ENCODE measurements around the gene JAM3.

JAM3 gene

DNA sequence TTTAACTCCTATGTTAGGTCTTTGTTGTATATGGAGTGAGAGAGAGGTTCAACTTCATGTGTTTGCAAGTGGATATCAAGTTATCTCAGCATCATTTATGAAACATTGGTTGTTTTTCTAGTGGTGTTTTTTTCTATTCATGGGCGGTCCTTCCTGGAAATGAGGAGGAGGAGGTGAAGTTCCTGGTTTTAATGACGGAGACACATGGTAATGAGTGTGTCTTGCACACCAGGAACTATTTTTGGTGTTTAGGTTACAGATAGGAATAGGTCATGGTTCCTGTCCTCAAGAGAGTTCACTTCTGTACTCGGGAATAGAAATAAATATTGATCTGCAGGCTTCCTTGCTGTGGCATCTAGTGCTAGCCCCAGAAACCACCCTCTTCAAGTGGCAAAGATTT is 74.9 kb downstream of the JAM3 start:
- no peak overlapping the region for H3K4me3 ChIP-seq (ENCODE audit: low read depth, low read length)
- TF ChIP-seq, protein P1, sequence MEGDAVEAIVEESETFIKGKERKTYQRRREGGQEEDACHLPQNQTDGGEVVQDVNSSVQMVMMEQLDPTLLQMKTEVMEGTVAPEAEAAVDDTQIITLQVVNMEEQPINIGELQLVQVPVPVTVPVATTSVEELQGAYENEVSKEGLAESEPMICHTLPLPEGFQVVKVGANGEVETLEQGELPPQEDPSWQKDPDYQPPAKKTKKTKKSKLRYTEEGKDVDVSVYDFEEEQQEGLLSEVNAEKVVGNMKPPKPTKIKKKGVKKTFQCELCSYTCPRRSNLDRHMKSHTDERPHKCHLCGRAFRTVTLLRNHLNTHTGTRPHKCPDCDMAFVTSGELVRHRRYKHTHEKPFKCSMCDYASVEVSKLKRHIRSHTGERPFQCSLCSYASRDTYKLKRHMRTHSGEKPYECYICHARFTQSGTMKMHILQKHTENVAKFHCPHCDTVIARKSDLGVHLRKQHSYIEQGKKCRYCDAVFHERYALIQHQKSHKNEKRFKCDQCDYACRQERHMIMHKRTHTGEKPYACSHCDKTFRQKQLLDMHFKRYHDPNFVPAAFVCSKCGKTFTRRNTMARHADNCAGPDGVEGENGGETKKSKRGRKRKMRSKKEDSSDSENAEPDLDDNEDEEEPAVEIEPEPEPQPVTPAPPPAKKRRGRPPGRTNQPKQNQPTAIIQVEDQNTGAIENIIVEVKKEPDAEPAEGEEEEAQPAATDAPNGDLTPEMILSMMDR (IDR thresholded peaks at IDR 0.05; ENCODE audit: low read depth, low read length), result no peak
- no peak overlapping the region for H3K27ac ChIP-seq
- no peak for DNase-seq
- H3K9me3 ChIP-seq (ENCODE audit: severe bottlenecking), result no peaks in the 10 kb centered on the region
- H3K36me3 ChIP-seq, result peaks cover 80% of the 10 kb centered on the region
- no peaks in the 10 kb centered on the region for H3K27me3 ChIP-seq (ENCODE audit: insufficient read depth, low read depth, severe bottlenecking)

DNA sequence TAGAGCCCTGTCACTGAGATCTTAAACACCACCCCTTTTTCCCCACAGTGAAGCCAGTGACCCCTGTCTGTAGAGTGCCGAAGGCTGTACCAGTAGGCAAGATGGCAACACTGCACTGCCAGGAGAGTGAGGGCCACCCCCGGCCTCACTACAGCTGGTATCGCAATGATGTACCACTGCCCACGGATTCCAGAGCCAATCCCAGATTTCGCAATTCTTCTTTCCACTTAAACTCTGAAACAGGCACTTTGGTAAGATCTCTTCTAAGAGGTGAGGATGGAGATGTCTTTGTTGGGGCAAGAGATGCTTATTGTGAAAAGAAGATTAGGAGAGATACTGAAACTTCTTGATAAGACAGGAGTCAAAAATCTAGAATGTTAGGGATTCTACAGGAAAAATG is 75.9 kb downstream of the JAM3 start:
- Histone ChIP-seq H3K27ac (no peak overlapping the region), H3K36me3 (peaks cover 89% of the 10 kb centered on the region), H3K4me3 (ENCODE audit: low read depth, low read length) (no peak overlapping the region), H3K27me3 (ENCODE audit: insufficient read depth, low read depth, severe bottlenecking) (no peaks in the 10 kb centered on the region), H3K9me3 (ENCODE audit: severe bottlenecking) (no peaks in the 10 kb centered on the region)
- TF ChIP-seq, protein P1 (IDR thresholded peaks at IDR 0.05; ENCODE audit: low read depth, low read length), result no peak
- no peak for DNase-seq

DNA sequence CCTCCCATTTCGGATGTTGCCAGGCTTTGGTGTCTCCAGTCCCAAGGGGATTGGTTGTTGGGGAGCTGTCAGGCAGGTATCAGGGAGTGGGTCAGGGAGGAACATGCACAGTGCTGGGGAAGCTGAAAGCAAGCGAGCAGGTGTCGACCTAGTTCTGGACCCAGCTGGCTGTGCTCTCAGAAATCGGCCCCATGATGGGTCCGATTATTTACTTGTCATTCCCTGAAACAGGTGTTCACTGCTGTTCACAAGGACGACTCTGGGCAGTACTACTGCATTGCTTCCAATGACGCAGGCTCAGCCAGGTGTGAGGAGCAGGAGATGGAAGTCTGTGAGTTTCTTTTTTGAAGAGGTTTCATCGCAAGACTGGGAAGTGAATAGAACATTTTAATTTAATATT is 76.8 kb downstream of the JAM3 start:
- TF ChIP-seq, protein P1 (IDR thresholded peaks at IDR 0.05; ENCODE audit: low read depth, low read length), result no peak
- H3K27me3 ChIP-seq (ENCODE audit: insufficient read depth, low read depth, severe bottlenecking), result no peaks in the 10 kb centered on the region
- H3K9me3 ChIP-seq (ENCODE audit: severe bottlenecking), result no peaks in the 10 kb centered on the region
- H3K4me3 ChIP-seq (ENCODE audit: low read depth, low read length), result no peak overlapping the region
- no peak for DNase-seq
- peaks cover 92% of the 10 kb centered on the region for H3K36me3 ChIP-seq
- no peak overlapping the region for H3K27ac ChIP-seq

DNA sequence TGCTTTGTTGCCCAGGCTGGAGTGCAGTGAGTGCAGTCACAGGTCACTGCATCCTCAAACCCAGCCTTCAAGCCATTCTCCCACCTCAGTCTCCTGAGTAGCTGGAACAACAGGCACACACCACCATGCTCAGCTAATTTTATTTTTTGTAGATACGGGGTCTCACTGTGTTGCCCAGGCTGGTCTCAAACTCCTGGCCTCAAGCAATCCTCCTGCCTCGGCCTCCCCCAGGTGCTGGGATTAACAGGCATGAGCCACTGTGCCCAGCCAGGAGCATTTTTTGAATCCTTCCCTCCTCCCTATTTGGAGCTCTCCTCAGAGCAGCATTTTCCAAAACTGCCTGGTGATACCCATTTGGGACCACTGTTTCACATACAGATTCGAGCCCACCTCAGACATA is 77.7 kb downstream of the JAM3 start:
- Histone ChIP-seq H3K9me3 (ENCODE audit: severe bottlenecking) (no peaks in the 10 kb centered on the region), H3K36me3 (peaks cover 95% of the 10 kb centered on the region), H3K4me3 (ENCODE audit: low read depth, low read length) (no peak overlapping the region), H3K27ac (no peak overlapping the region), H3K27me3 (ENCODE audit: insufficient read depth, low read depth, severe bottlenecking) (no peaks in the 10 kb centered on the region)
- no peak for DNase-seq
- TF ChIP-seq, protein P1 (IDR thresholded peaks at IDR 0.05; ENCODE audit: low read depth, low read length), result no peak

DNA sequence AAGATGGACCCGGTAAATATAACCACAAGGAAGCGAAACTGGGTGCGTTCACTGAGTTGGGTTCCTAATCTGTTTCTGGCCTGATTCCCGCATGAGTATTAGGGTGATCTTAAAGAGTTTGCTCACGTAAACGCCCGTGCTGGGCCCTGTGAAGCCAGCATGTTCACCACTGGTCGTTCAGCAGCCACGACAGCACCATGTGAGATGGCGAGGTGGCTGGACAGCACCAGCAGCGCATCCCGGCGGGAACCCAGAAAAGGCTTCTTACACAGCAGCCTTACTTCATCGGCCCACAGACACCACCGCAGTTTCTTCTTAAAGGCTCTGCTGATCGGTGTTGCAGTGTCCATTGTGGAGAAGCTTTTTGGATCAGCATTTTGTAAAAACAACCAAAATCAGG is 80.5 kb downstream of the JAM3 start:
- no peak for DNase-seq
- Histone ChIP-seq H3K36me3 (peaks cover 96% of the 10 kb centered on the region), H3K27me3 (ENCODE audit: insufficient read depth, low read depth, severe bottlenecking) (no peaks in the 10 kb centered on the region), H3K27ac (no peak overlapping the region), H3K4me3 (ENCODE audit: low read depth, low read length) (no peak overlapping the region), H3K9me3 (ENCODE audit: severe bottlenecking) (no peaks in the 10 kb centered on the region)
- TF ChIP-seq, protein P1 (IDR thresholded peaks at IDR 0.05; ENCODE audit: low read depth, low read length), result no peak

DNA sequence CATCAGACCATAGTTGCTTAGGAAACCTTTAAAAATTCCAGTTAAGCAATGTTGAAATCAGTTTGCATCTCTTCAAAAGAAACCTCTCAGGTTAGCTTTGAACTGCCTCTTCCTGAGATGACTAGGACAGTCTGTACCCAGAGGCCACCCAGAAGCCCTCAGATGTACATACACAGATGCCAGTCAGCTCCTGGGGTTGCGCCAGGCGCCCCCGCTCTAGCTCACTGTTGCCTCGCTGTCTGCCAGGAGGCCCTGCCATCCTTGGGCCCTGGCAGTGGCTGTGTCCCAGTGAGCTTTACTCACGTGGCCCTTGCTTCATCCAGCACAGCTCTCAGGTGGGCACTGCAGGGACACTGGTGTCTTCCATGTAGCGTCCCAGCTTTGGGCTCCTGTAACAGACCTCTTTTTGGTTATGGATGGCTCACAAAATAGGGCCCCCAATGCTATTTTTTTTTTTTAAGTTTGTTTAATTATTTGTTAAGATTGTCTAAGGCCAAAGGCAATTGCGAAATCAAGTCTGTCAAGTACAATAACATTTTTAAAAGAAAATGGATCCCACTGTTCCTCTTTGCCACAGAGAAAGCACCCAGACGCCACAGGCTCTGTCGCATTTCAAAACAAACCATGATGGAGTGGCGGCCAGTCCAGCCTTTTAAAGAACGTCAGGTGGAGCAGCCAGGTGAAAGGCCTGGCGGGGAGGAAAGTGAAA is 81.5 kb downstream of the JAM3 start:
- Histone ChIP-seq H3K27me3 (ENCODE audit: insufficient read depth, low read depth, severe bottlenecking) (no peaks in the 10 kb centered on the region), H3K4me3 (ENCODE audit: low read depth, low read length) (no peak overlapping the region), H3K27ac (no peak overlapping the region), H3K36me3 (peaks cover 92% of the 10 kb centered on the region), H3K9me3 (ENCODE audit: severe bottlenecking) (no peaks in the 10 kb centered on the region)
- DNase-seq, result no peak
- TF ChIP-seq, protein P1 (IDR thresholded peaks at IDR 0.05; ENCODE audit: low read depth, low read length), result no peak
